Measurements from ENCODE around the gene HTR1E.

The HTR1E gene

GRCh38 chr6:87065117-87065516, 127.8 kb downstream of the HTR1E start:
- TF ChIP-seq CTCF (IDR thresholded peaks at IDR 0.05; ENCODE audit: borderline replicate concordance, insufficient read depth, low read depth, low read length), result no peak

More at GRCh38 chr6:87065117-87065516, 127.8 kb downstream of the HTR1E start:
- H3K4me3 ChIP-seq (ENCODE audit: low read depth, low read length), result no peak overlapping the region

Measured in GM12875 (cell line).